SK-N-SH treated with all-trans-retinoic acid at 6 μM for 48 hours (cell line): ENCODE results near the gene MFN2.
"Not testable (repeated sequence)": the region's sequence is repeated elsewhere in the genome, so short reads cannot be mapped to it uniquely, and the experiment has no call there.

Experiments
- ESRRG ChIP-seq: fragments of 250-450 bp; sonication (Bioruptor Pico); IDR thresholded peaks from 2 replicates; pipeline ENCODE4 v1.6.1; 2021; ENCODE audit warnings: mild to moderate bottlenecking
- GLIS3 ChIP-seq: fragments of 250-450 bp; sonication (Bioruptor Pico); IDR thresholded peaks from 2 replicates; pipeline ENCODE4 v1.5.0; 2020; ENCODE audit warnings: mild to moderate bottlenecking, moderate library complexity
- ISL1 ChIP-seq: fragments of 250-450 bp; sonication (Bioruptor Pico); IDR thresholded peaks from 2 replicates; pipeline ENCODE4 v2.1.2; 2022; ENCODE audit warnings: mild to moderate bottlenecking, moderate library complexity
- RARB ChIP-seq: fragments of 250-450 bp; sonication (Bioruptor Pico); IDR thresholded peaks from 2 replicates; pipeline ENCODE4 v1.8.0; 2021; ENCODE audit warnings: mild to moderate bottlenecking, moderate library complexity
- SNAI2 ChIP-seq: fragments of 250-450 bp; sonication (Bioruptor Pico); IDR thresholded peaks from 2 replicates; pipeline ENCODE4 v1.5.0; 2020; ENCODE audit warnings: mild to moderate bottlenecking, moderate library complexity
- ZFP30 ChIP-seq: fragments of 450-650 bp; formaldehyde crosslinking; IDR thresholded peaks from 2 replicates; pipeline ENCODE4 v1.5.0; 2022; ENCODE audit warnings: mild to moderate bottlenecking, moderate library complexity
- ZNF8 ChIP-seq: fragments of 450-650 bp; formaldehyde crosslinking; IDR thresholded peaks from 2 replicates; pipeline ENCODE4 v1.5.0; 2020; ENCODE audit warnings: mild to moderate bottlenecking, moderate library complexity
- TF ChIP-seq, protein P1 (sequence below): fragments of 250-450 bp; sonication (Bioruptor Pico); IDR thresholded peaks from 2 replicates; pipeline ENCODE4 v1.5.1; 2021; ENCODE audit warnings: mild to moderate bottlenecking, moderate library complexity

DNA sequence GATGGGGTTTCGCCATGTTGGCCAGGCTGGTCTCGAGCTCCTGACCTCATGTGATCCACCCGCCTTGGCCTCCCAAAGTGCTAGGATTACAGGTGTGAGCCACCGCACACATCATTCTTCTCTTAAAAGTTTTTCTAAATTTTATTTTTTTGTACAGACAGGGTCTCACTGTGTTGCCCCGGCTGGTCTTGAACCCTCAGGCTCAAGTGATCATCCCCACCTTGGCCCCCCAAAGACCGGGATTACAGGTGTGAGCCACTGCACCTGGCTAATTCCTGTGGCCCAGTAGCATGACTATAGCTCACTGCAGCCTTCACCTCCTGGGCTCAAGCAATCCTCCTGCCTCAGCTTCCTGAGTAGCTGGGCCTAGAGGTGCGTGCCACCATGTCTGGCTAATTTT, 40.5 kb upstream of the MFN2 start:
- TF ChIP-seq GLIS3 (CRISPR knock-in tag); ISL1 (CRISPR knock-in tag); RARB; ESRRG (CRISPR knock-in tag); ZFP30 (CRISPR knock-in tag); ZNF8 (CRISPR knock-in tag); SNAI2 (CRISPR knock-in tag): not testable (repeated sequence)
- TF ChIP-seq, protein P1, sequence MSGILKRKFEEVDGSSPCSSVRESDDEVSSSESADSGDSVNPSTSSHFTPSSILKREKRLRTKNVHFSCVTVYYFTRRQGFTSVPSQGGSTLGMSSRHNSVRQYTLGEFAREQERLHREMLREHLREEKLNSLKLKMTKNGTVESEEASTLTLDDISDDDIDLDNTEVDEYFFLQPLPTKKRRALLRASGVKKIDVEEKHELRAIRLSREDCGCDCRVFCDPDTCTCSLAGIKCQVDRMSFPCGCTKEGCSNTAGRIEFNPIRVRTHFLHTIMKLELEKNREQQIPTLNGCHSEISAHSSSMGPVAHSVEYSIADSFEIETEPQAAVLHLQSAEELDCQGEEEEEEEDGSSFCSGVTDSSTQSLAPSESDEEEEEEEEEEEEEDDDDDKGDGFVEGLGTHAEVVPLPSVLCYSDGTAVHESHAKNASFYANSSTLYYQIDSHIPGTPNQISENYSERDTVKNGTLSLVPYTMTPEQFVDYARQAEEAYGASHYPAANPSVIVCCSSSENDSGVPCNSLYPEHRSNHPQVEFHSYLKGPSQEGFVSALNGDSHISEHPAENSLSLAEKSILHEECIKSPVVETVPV (CRISPR knock-in tag), result not testable (repeated sequence)
